Esophagus muscularis mucosa (tissue), 4 donors: Measurements from ENCODE around the gene GSG1L. TPM values are rescaled to one million over a fixed set of nuclear protein-coding genes. Genes with fewer than 3 reads are reported as not detected.

Source experiments
- DNase-seq: peaks from one replicate; pipeline ENCODE4 v3.0.0-alpha.2; 2017; ENCODE audit errors: extremely low spot score
- H3K27ac ChIP-seq, 4 donors: fragments of 200-600 bp; sonication (generic); replicated peaks in 1 of 4; 1 replicate in 3 of 4; 2 replicates in 1 of 4; pipeline ENCODE4 v1.5.1; 2016 to 2019; ENCODE audit warnings: mild to moderate bottlenecking in 1 of 4
- H3K27me3 ChIP-seq, 4 donors: fragments of 200-600 bp; sonication (generic); one replicate each; pipeline versions ENCODE4 v1.5.1 to v1.6.0; 2016 to 2019
- H3K36me3 ChIP-seq, 4 donors: fragments of 200-600 bp; sonication (generic); one replicate each; pipeline ENCODE4 v1.5.1; 2016 to 2019
- H3K4me1 ChIP-seq, 4 donors: fragments of 200-600 bp; sonication (generic); one replicate each; pipeline ENCODE4 v1.5.1; 2016 to 2019
- H3K4me3 ChIP-seq, 4 donors: fragments of 200-600 bp; sonication (generic); 1 replicate in 2 of 4; 2 replicates in 2 of 4; pipeline ENCODE4 v1.5.1; 2016 to 2019; ENCODE audit warnings: mild to moderate bottlenecking in 4 of 4, moderate library complexity in 1 of 4
- H3K9me3 ChIP-seq, 4 donors: fragments of 200-600 bp; sonication (generic); 1 replicate in 3 of 4; 2 replicates in 1 of 4; pipeline ENCODE4 v1.5.1; 2016 to 2019
- EP300 ChIP-seq: sonication (generic); formaldehyde crosslinking; IDR thresholded peaks from one replicate; pipeline ENCODE4 v1.6.1; 2017; ENCODE audit warnings: antibody characterized with exemption
- POLR2A ChIP-seq: fragments of 450-650 bp; IDR thresholded peaks from one replicate; pipeline ENCODE4 v1.6.1; 2017; ENCODE audit warnings: antibody characterized with exemption, moderate library complexity, mild to moderate bottlenecking, low read depth
- POLR2AphosphoS5 ChIP-seq, 2 donors: sonication (generic); formaldehyde crosslinking; IDR thresholded peaks; one replicate each; pipeline ENCODE4 v1.6.1; 2017; ENCODE audit warnings: antibody characterized with exemption in 2 of 2
- WGBS: methylation state at CpG from one replicate; pipeline ENCODE4 v1.1.5; 2018; 5-methylcytosine and 5-hydroxymethylcytosine counted together
- intact Hi-C: fragments of 100-400 bp; cut with DNase I; formaldehyde crosslinking; loops from one replicate; pipeline ENCODE4 v1.15.1; 2023
- total RNA-seq, 4 donors: library from RNA; depleted of rRNA; stranded (reverse); fragments of >200 nt; gene quantifications; one replicate each; pipeline versions ENCODE4 v1.1.0 to v1.2.1, GENCODE V29; 2016
- TF ChIP-seq, protein P1 (sequence below), 3 experiments: fragments of 200-600 bp in 2 of 3; fragments of 450-650 bp in 1 of 3; sonication (generic) in 2 of 3; IDR thresholded peaks; one replicate each; pipeline ENCODE4 v1.5.1; 2017 to 2019; ENCODE audit warnings: antibody characterized with exemption in 3 of 3, mild to moderate bottlenecking in 2 of 3, moderate library complexity in 1 of 3

Gene GSG1L
- total RNA-seq, 4 donors from 2014 or later: 0.19 to 0.83 TPM; not detected in 2

DNA sequence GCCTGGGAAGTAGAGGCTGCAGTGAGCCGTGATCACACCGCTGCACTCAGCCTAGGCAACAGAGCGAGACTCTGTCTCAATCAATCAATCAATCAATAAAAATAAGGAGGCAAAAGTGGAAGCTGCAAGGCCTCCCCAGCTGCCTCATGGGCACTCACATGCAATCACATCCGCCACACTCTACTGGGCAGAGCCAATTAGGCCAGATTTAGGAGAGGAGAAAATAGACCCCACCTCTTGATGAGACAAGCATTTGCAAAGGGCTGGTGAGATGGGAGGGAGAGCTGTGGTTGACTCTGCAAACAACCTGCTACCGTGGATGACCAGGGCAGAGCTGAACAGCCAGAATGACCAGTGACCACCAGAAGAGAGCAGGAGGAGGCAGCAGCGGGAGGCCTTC lies 14.7 kb upstream of the GSG1L start:
- 91% methylated on average over 6 of the region's 6 CpGs for WGBS
- H3K27me3 ChIP-seq: no peaks in the 10 kb centered on the region
- TF ChIP-seq, protein P1, sequence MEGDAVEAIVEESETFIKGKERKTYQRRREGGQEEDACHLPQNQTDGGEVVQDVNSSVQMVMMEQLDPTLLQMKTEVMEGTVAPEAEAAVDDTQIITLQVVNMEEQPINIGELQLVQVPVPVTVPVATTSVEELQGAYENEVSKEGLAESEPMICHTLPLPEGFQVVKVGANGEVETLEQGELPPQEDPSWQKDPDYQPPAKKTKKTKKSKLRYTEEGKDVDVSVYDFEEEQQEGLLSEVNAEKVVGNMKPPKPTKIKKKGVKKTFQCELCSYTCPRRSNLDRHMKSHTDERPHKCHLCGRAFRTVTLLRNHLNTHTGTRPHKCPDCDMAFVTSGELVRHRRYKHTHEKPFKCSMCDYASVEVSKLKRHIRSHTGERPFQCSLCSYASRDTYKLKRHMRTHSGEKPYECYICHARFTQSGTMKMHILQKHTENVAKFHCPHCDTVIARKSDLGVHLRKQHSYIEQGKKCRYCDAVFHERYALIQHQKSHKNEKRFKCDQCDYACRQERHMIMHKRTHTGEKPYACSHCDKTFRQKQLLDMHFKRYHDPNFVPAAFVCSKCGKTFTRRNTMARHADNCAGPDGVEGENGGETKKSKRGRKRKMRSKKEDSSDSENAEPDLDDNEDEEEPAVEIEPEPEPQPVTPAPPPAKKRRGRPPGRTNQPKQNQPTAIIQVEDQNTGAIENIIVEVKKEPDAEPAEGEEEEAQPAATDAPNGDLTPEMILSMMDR (IDR thresholded peaks at IDR 0.05): no peak
- no peak for TF ChIP-seq EP300
- no peak for TF ChIP-seq POLR2A
- no peak for TF ChIP-seq POLR2AphosphoS5 (IDR thresholded peaks at IDR 0.05)
- H3K9me3 ChIP-seq: no peaks in the 10 kb centered on the region
- no peak overlapping the region for H3K4me3 ChIP-seq
- H3K27ac ChIP-seq: no peak overlapping the region
- no peaks in the 10 kb centered on the region for H3K4me1 ChIP-seq
- intact Hi-C loops: loop anchor here (10.0 kb wide), 1 partner anchor 443 kb away; no protein-coding TSS in a partner anchor
- no peak for DNase-seq
- no peaks in the 10 kb centered on the region for H3K36me3 ChIP-seq

DNA sequence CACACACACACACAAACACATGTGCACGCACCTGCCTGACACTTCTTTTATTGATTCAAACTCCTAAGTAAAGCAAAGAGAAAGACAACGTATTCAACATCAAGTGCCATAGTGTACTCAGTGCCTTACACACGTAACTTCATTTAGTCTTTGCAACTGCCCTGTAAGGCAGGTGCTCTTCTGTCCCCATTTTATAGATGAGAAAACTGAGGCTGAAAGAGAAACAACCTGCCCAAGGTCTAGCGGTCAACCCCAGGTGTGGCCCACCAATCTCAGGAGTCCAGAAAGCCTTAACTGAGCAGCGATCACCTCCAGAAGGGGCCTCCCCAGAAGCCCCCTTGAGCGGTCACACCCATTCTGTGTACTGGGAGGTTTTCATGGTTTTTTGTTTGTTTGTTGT lies 10.3 kb upstream of the GSG1L start:
- no peak for TF ChIP-seq EP300
- Histone ChIP-seq H3K36me3 (no peaks in the 10 kb centered on the region), H3K4me1 (no peaks in the 10 kb centered on the region), H3K27me3 (peaks cover 0 to 2% (median 0%) of the 10 kb centered on the region in 4 donors), H3K9me3 (no peaks in the 10 kb centered on the region), H3K27ac (no peak overlapping the region), H3K4me3 (no peak overlapping the region)
- DNase-seq: no peak
- 88% methylated on average over 6 of the region's 6 CpGs for WGBS
- intact Hi-C loops: loop anchor here (5.0 to 10.0 kb wide), 2 partner anchors 302 to 439 kb away; no protein-coding TSS in a partner anchor

DNA sequence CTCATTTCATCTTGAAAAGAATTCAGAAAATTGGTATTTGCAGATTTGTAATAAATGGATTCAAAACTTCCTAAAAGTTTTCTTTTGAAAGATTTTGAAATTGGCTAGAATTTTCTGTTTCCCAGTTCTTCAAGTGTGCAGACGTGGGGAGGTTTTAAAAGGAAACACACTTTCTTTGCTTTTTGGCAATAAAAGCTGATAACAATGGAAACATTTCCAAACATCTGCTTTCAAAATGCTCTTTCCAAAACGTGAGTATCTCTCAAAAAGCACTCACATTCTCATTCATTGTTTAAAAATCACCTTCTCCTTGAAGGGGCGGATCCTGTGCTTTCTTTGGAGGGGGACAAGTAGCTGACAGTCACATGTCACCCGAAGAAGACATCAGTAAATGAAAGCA lies 8.6 kb upstream of the GSG1L start:
- Histone ChIP-seq H3K4me1 (peaks cover 0 to 14% (median 12%) of the 10 kb centered on the region in 4 donors), H3K9me3 (no peaks in the 10 kb centered on the region), H3K4me3 (no peak overlapping the region), H3K27me3 (peaks cover 0 to 2% (median 0%) of the 10 kb centered on the region in 4 donors), H3K36me3 (no peaks in the 10 kb centered on the region), H3K27ac (no peak overlapping the region)
- intact Hi-C loops: loop anchor here (5.0 to 10.0 kb wide), 2 partner anchors 300 to 437 kb away; no protein-coding TSS in a partner anchor
- 45% methylated on average over 4 of the region's 4 CpGs for WGBS
- TF ChIP-seq, protein P1 (IDR thresholded peaks at IDR 0.05): no peak
- TF ChIP-seq POLR2A: no peak
- no peak for TF ChIP-seq POLR2AphosphoS5 (IDR thresholded peaks at IDR 0.05)
- no peak for TF ChIP-seq EP300
- DNase-seq: no peak

DNA sequence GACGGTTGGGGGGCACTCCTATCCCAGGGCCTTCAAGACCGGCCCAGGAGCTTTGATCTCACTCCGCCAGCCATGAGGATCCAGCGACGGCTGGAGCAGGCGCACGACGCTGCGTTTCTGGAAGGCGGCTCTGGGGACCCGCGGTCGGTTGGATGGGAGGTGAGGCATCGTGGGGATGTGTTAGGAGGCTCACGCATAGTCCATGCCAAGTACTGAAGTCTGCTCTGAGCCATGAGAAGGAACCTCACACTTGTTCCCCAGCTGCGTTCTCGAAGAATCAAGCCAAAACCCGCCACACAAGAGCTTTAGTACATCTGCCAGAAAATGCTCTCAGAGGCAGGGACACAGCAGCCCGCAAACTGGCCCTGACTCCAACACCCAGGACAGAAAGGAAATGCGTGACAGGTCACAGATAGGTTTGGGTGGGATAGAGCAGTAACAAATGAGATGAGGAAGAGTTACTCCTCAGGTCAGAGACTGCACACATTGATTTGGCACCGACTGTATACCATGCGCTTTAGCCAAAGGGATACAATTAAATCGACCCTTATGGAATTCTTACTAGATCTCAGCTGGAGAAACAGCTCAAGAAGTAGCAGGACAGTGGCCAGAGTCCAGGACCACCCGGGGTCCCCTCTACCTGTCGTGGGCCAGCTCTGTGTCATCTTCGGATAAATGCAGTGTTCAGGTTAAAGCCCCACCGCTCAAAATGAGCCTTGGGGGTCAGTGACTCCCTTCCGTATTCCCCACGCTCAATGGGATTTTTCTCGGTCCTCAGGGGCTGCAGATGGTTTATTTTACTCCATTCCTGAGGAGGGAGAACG lies 6.7 kb upstream of the GSG1L start:
- WGBS: 57% methylated on average over 30 of the region's 31 CpGs
- H3K9me3 ChIP-seq: no peaks in the 10 kb centered on the region
- DNase-seq: no peak
- H3K27ac ChIP-seq: no peak overlapping the region
- H3K36me3 ChIP-seq: no peaks in the 10 kb centered on the region
- H3K27me3 ChIP-seq: peaks cover 0 to 2% (median 0%) of the 10 kb centered on the region in 4 donors
- TF ChIP-seq EP300: no peak
- TF ChIP-seq POLR2AphosphoS5 (IDR thresholded peaks at IDR 0.05): no peak
- TF ChIP-seq, protein P1 (IDR thresholded peaks at IDR 0.05): no peak
- no peak for TF ChIP-seq POLR2A
- intact Hi-C loops: loop anchor here (2.0 to 10.0 kb wide), 4 partner anchors 95 to 435 kb away; no protein-coding TSS in a partner anchor
- no peak overlapping the region for H3K4me3 ChIP-seq
- peaks cover 0 to 14% (median 12%) of the 10 kb centered on the region in 4 donors for H3K4me1 ChIP-seq

DNA sequence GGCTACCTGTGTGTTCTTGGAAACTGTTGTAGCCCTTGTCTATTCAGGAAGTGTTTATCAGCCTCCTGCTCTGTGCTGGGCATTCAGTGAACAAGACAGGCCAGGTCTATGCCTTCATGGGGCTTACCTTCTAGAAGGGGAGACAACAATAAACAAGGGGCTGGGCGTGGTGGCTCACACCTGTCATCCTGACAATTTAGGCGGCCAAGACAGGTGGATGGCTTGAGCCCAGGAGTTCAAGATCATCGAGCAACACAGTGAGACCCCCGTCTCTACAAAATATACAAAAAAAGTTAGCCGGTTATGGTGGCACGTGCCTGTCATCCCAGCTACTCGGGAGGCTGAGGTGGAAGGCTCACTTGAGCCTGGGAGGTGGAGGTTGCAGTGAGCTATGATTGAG lies 5.5 kb upstream of the GSG1L start:
- no peak overlapping the region for H3K4me3 ChIP-seq
- no peaks in the 10 kb centered on the region for H3K9me3 ChIP-seq
- intact Hi-C loops: loop anchor here (5.0 kb wide), 1 partner anchor 287 kb away; no protein-coding TSS in a partner anchor
- no peaks in the 10 kb centered on the region for H3K36me3 ChIP-seq
- WGBS: 90% methylated on average over 7 of the region's 7 CpGs
- H3K27ac ChIP-seq: no peak overlapping the region
- no peak for TF ChIP-seq POLR2A
- TF ChIP-seq, protein P1 (IDR thresholded peaks at IDR 0.05): no peak
- no peak for TF ChIP-seq EP300
- TF ChIP-seq POLR2AphosphoS5 (IDR thresholded peaks at IDR 0.05): no peak
- H3K27me3 ChIP-seq: peaks cover 0 to 13% (median 2%) of the 10 kb centered on the region in 4 donors
- peaks cover 0 to 15% (median 12%) of the 10 kb centered on the region in 4 donors for H3K4me1 ChIP-seq
- DNase-seq: no peak
